GM18858 (cell line): ENCODE data around the gene DMBT1.
"Not testable (repeated sequence)": the region's sequence is repeated elsewhere in the genome, so short reads cannot be mapped to it uniquely, and the experiment has no call there.

Experiments
- ATAC-seq: cut with Tn5 transposase; IDR thresholded peaks from one replicate; pipeline ENCODE4 v1.9.1; 2021; ENCODE audit not compliant: unreplicated experiment

The DMBT1 gene

GRCh38 chr10:122577311-122577885 lies 16.8 kb downstream of the DMBT1 start:
- no peak for ATAC-seq

DNA sequence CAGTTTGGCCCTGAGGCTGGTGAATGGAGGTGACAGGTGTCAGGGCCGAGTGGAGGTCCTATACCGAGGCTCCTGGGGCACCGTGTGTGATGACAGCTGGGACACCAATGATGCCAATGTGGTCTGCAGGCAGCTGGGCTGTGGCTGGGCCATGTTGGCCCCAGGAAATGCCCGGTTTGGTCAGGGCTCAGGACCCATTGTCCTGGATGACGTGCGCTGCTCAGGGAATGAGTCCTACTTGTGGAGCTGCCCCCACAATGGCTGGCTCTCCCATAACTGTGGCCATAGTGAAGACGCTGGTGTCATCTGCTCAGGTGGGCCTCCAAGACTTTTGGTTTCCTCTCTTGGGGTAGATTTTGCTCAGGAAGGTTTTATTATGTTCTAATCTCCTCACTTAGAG lies 25.5 kb downstream of the DMBT1 start:
- not testable (repeated sequence) for ATAC-seq

- ATAC-seq = no peak
Observed at GRCh38 chr10:122587098-122587760, 26.7 kb downstream of the DMBT1 start.

GRCh38 chr10:122588381-122588780 lies 27.8 kb downstream of the DMBT1 start:
- ATAC-seq = no peak

DNA sequence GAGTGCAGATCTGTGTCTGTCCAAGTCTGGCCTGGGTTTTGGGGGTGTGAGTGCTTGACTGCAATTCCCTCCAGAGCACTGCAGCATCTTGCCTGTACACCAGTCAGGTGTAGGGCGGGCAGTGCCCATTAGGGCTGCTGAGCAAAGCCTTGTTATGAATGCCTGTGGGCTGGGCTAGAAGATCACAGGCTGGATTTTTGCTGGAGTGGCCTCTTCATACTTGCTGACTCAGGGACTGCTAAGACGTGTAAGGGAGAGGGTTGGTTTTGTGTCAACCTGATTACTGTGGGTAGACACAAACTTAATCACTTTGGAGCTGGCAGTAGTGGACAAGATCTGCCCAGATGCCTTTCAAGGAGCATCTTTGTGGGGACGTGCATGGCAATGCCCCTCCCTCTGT lies 29.6 kb downstream of the DMBT1 start:
- no peak for ATAC-seq

DNA sequence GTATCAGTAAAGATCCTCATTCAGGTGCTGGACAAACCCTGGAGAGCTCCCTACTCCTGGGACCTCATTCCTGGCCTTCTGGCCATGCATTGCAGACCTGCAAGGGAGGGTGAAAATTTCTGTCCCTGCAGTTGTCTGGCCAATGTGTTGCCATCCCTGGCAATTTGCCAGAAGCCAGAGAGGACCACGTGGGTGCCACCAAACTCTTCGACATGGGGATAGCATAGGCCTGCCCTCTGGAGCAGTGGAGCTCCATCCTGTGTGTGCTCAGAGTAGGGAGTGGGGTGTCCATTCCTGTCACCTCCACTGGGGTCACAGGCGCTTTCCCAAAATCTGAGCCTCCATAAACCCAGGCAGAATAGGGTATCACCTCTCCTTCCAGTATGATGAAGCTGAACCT lies 31.2 kb downstream of the DMBT1 start:
- ATAC-seq = no peak

- no peak for ATAC-seq
Observed at GRCh38 chr10:122592161-122592560, 31.6 kb downstream of the DMBT1 start.

DNA sequence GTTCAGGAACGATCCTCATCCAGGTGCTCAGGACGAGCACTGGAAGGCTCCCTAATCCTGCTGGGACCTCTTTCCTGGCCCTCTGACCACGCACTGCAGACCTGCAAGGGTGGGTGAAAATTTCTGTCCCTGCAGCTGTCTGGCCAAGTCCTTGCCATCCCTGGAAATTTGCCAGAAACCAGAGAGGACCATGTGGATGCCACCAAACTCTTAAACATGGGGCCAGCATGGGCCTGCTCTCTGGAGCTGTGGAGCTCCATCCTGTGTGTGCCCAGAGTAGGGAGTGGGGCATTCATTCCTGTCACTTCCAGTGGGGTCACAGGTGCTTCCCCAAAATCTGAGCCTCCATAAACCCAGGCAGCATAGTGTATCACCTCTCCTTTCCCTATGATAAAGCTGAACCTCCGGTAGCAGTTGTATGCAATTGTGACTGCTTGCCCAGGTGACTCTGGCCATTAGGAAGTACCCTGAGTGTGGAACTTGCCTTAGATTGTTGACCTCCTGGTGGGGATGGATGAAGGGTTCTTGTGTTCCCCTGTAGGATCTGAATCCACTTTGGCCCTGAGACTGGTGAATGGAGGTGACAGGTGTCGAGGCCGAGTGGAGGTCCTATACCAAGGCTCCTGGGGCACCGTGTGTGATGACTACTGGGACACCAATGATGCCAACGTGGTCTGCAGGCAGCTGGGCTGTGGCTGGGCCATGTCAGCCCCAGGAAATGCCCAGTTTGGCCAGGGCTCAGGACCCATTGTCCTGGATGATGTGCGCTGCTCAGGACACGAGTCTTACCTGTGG lies 57.1 kb downstream of the DMBT1 start:
- ATAC-seq = no peak

- no peak for ATAC-seq
Observed at GRCh38 chr10:122618461-122619165, 58.1 kb downstream of the DMBT1 start.

DNA sequence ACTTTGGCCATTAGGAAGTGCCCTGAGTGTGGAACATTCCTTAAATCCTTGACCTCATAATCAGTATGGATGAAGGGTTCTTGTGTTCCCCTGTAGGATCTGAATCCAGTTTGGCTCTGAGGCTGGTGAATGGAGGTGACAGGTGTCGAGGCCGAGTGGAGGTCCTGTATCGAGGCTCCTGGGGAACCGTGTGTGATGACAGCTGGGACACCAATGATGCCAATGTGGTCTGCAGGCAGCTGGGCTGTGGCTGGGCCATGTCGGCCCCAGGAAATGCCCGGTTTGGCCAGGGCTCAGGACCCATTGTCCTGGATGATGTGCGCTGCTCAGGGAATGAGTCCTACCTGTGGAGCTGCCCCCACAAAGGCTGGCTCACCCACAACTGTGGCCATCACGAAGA lies 60.4 kb downstream of the DMBT1 start:
- not testable (repeated sequence) for ATAC-seq

DNA sequence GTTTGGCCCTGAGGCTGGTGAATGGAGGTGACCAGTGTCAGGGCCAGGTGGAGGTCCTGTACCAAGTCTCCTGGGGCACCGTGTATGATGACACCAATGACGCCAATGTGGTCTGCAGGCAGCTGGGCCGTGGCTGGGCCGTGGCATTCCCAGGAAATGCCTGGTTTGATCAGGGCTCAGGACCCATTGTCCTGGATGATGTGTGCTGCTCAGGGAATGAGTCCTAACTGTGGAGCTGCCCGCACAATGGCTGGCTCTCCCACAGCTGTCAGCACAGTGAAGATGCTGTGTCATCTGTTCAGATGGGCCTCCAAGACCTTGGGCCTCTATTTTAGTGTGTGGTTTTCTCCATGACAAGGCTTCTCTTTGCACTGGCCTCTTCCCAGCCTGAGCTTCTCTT lies 64.0 kb downstream of the DMBT1 start:
- no peak for ATAC-seq

DNA sequence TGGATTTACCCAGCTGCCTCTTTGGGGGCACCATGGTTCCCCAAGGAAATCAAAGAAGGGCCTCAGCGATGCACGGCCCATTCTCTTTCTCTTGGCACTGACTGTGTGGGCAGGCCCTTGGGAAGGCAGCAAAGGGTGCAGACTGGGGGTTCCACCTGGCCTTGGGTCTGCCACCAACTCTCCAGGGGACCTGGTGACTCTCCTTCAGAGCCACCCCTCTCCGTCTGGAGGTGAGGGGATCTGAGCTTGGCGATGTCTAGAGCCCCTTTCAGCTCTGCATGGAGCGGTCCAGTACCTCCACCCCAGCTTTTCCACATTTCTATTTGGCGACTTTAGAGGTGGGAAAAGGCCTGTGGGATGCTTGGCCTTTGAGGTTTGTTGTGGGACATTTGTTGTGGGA lies 70.0 kb downstream of the DMBT1 start:
- ATAC-seq = no peak

DNA sequence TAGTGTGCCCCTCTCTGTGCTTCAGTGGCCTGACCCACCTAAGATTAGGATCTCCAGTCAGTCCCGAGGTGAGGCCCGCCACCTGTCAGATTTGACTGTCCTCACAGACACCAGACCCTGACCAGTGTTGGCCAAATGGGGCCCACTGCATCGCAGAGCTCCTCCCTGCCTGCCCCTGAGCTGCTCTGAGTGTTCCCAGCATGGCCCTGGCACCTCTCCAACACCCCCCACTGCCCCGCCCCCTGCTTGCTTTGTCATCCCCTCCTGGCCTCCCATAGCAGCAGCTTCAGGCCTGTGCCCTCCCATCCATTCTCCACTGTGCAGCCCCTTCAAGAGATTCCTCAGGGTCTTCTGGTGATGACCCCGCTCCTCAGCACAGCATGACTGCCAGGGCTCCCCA lies 71.5 kb downstream of the DMBT1 start:
- ATAC-seq = no peak

- no peak for ATAC-seq
Observed at GRCh38 chr10:122632576-122632975, 72.0 kb downstream of the DMBT1 start.

DNA sequence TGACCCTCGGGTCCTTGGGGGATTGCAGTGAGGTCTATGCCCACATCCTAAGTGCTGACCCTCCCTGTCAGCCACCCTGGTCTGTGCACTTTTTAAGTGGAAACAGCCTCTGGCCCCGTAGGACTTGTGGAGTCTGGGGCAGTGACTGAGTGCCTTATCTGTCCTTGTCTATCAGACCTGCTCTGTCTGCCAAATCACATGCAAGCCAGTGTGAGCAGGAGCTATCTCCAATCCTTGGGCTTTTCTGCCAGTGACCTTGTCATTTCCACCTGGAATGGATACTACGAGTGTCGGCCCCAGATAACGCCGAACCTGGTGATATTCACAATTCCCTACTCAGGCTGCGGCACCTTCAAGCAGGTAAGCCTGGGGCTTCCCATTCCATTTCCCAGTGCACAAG lies 76.4 kb downstream of the DMBT1 start:
- ATAC-seq = no peak

DNA sequence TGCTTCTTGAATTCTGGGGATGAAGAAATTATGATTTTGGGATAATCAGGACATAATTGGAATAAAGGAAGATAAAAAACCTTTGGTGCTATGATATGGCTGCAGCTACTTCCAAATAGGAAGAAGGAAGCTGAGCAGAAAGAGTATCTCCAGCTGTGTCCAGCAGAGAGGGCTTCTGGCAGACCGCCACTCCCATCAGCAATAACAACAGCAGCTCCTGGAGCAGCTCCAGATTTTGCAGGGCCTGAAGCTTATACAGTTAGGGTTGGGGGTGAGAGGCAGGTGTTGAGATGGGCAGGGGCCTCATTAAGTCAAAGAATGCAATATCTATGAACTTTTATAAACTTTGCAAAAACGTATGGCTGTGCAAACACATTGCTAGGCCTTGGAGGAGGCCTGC lies 76.8 kb downstream of the DMBT1 start:
- ATAC-seq = no peak

DNA sequence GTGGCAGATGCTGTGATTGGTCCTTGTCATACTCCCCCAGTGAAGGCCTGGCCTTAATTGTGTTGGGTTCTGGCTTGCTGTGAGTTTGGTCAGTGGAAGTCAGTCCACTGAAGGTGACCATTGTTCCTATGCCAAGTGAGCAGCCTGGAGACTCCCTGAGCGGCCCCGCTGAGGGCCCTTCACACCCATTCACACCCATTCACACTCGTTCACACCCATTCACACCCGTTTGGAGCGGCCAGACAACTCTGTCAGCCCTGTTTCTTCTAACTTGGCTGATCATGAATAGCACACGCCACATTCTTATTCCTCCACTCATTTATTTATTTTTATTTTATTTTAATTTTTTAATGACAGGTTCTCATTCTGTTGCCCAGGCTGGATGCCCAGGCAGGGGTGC lies 77.6 kb downstream of the DMBT1 start:
- ATAC-seq = no peak

DNA sequence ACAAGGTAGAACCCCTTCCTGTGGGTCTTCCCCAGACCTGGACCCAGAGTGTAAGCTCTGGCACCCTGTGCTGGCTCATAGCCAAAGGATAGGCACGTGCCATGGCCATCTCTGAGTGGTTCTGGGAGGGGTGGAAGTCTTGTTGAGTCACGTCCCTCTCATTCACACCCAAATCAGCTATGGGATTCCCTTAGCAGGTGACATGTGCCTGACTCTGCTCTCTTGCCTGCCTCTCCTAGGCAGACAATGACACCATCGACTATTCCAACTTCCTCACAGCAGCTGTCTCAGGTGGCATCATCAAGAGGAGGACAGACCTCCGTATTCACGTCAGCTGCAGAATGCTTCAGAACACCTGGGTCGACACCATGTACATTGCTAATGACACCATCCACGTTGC lies 79.2 kb downstream of the DMBT1 start:
- no peak for ATAC-seq

- no peak for ATAC-seq
Observed at GRCh38 chr10:122640921-122641320, 80.4 kb downstream of the DMBT1 start.

- no peak for ATAC-seq
Observed at GRCh38 chr10:122642726-122643605, 82.4 kb downstream of the DMBT1 start.
